Fibroblast of skin of left biceps (primary cell): ENCODE measurements around the gene KCTD2.
A peak's percentile ranks its signal among the peaks of the same experiment; 100 is the strongest.

Experiments
- DNase-seq, 2 experiments: peaks; one replicate each; pipeline ENCODE4 v3.0.0-alpha.2; 2013; ENCODE audit warnings: low read depth in 2 of 2

The KCTD2 gene

GRCh38 chr17:75077496-75078283, 30.7 kb downstream of the KCTD2 start:
- no peak for DNase-seq

- peak in 1 of 2 experiments; percentile 49 for DNase-seq
Observed at GRCh38 chr17:75078284-75079022, 31.4 kb downstream of the KCTD2 start.

- DNase-seq = no peak
Observed at GRCh38 chr17:75079023-75079373, 32.0 kb downstream of the KCTD2 start.

- DNase-seq = no peak
Observed at GRCh38 chr17:75081611-75082540, 34.9 kb downstream of the KCTD2 start.

- no peak for DNase-seq
Observed at GRCh38 chr17:75082683-75083082, 35.7 kb downstream of the KCTD2 start.

- no peak for DNase-seq
Observed at GRCh38 chr17:75084039-75084660, 37.1 kb downstream of the KCTD2 start.

GRCh38 chr17:75086496-75087181, 39.6 kb downstream of the KCTD2 start:
- no peak for DNase-seq

- DNase-seq = no peak
Observed at GRCh38 chr17:75087182-75087557, 40.1 kb downstream of the KCTD2 start.

GRCh38 chr17:75087558-75088453, 40.8 kb downstream of the KCTD2 start, which contains the start of gene SLC16A5:
SLC16A5 (plus strand) TSS chr17:75087954; CDS start chr17:75093637, 5,683 bp downstream.
- DNase-seq = no peak

GRCh38 chr17:75088465-75089417, 41.7 kb downstream of the KCTD2 start:
- DNase-seq = no peak

- DNase-seq = no peak
Observed at GRCh38 chr17:75090871-75091854, 44.1 kb downstream of the KCTD2 start.

GRCh38 chr17:75091855-75092327, 44.9 kb downstream of the KCTD2 start:
- DNase-seq = no peak

GRCh38 chr17:75093548-75094158, 46.6 kb downstream of the KCTD2 start:
- no peak for DNase-seq

- no peak for DNase-seq
Observed at GRCh38 chr17:75094871-75095399, 47.9 kb downstream of the KCTD2 start.

GRCh38 chr17:75096082-75096625, 49.1 kb downstream of the KCTD2 start:
- DNase-seq = no peak

GRCh38 chr17:75097865-75098264, 50.8 kb downstream of the KCTD2 start:
- no peak for DNase-seq
